ENCODE measurements around the gene STAB2.

STAB2 gene

GRCh38 chr12:103785243-103786031, 198.4 kb downstream of the STAB2 start:
- no peak for TF ChIP-seq CTCF (IDR thresholded peaks at IDR 0.05; ENCODE audit: extremely low read depth, missing control alignments)
- DNase-seq (ENCODE audit: low spot score), result no peak

GRCh38 chr12:103786201-103786600, 199.1 kb downstream of the STAB2 start:
- DNase-seq (ENCODE audit: low spot score), result no peak
- TF ChIP-seq CTCF (IDR thresholded peaks at IDR 0.05; ENCODE audit: extremely low read depth, missing control alignments), result no peak

- DNase-seq (ENCODE audit: low spot score), result no peak
- no peak for TF ChIP-seq CTCF (IDR thresholded peaks at IDR 0.05; ENCODE audit: extremely low read depth, missing control alignments)
Measured at GRCh38 chr12:103791350-103791920, 204.4 kb downstream of the STAB2 start.

- no peak for TF ChIP-seq CTCF (IDR thresholded peaks at IDR 0.05; ENCODE audit: extremely low read depth, missing control alignments)
- no peak for DNase-seq (ENCODE audit: low spot score)
Measured at GRCh38 chr12:103793046-103793445, 206.0 kb downstream of the STAB2 start.

- DNase-seq (ENCODE audit: low spot score), result no peak
- no peak for TF ChIP-seq CTCF (IDR thresholded peaks at IDR 0.05; ENCODE audit: extremely low read depth, missing control alignments)
Measured at GRCh38 chr12:103793512-103794045, 206.5 kb downstream of the STAB2 start.

GRCh38 chr12:103794309-103795213, 207.5 kb downstream of the STAB2 start:
- no peak for DNase-seq (ENCODE audit: low spot score)
- no peak for TF ChIP-seq CTCF (IDR thresholded peaks at IDR 0.05; ENCODE audit: extremely low read depth, missing control alignments)
